HG02973 (cell line): Measurements from ENCODE around the gene DUS1L.
"Not testable (repeated sequence)": the region's sequence is repeated elsewhere in the genome, so short reads cannot be mapped to it uniquely, and the experiment has no call there.

Experiments used
- ATAC-seq: cut with Tn5 transposase; IDR thresholded peaks from one replicate; pipeline ENCODE4 v1.9.1; 2021; ENCODE audit warnings: moderate library complexity; ENCODE audit not compliant: unreplicated experiment

The DUS1L gene

GRCh38 chr17:82045936-82046484, 19.6 kb downstream of the DUS1L start:
- ATAC-seq: no peak

GRCh38 chr17:82043507-82043906, 22.1 kb downstream of the DUS1L start:
- no peak for ATAC-seq

GRCh38 chr17:82042649-82043048, 23.0 kb downstream of the DUS1L start:
- ATAC-seq: no peak

- ATAC-seq: no peak
Measured at GRCh38 chr17:82041144-82041814, 24.3 kb downstream of the DUS1L start.

- ATAC-seq: no peak
Measured at GRCh38 chr17:82039695-82040299, 25.8 kb downstream of the DUS1L start.

GRCh38 chr17:82038796-82039409, 26.7 kb downstream of the DUS1L start:
- not testable (repeated sequence) for ATAC-seq

GRCh38 chr17:82037889-82038195, 27.8 kb downstream of the DUS1L start:
- no peak for ATAC-seq

- ATAC-seq: peak; percentile 87
Measured at GRCh38 chr17:82037092-82037888, 28.3 kb downstream of the DUS1L start, which contains the start of gene DCXR. Gene DCXR (minus strand): TSS chr17:82037697. CDS start chr17:82037682, 15 bp downstream.

GRCh38 chr17:82036634-82037091, 28.9 kb downstream of the DUS1L start:
- no peak for ATAC-seq

- no peak for ATAC-seq
Measured at GRCh38 chr17:82035956-82036633, 29.5 kb downstream of the DUS1L start.

- ATAC-seq: no peak
Measured at GRCh38 chr17:82035488-82035887, 30.1 kb downstream of the DUS1L start.

GRCh38 chr17:82034371-82035011, 31.1 kb downstream of the DUS1L start:
- ATAC-seq: no peak

- no peak for ATAC-seq
Measured at GRCh38 chr17:82033359-82034085, 32.1 kb downstream of the DUS1L start.

- ATAC-seq: no peak
Measured at GRCh38 chr17:82031885-82032627, 33.5 kb downstream of the DUS1L start.

- ATAC-seq: no peak
Measured at GRCh38 chr17:82031303-82031884, 34.2 kb downstream of the DUS1L start, which contains the start of gene RAC3. Gene RAC3 (plus strand): TSS chr17:82031678. CDS start chr17:82031762, 84 bp downstream.

GRCh38 chr17:82030470-82031302, 34.9 kb downstream of the DUS1L start:
- ATAC-seq: no peak

GRCh38 chr17:82029990-82030469, 35.6 kb downstream of the DUS1L start:
- no peak for ATAC-seq
